Muscle layer of colon (tissue), 2 donors: ENCODE measurements around the gene ABHD10.
A peak's percentile ranks its signal among the peaks of the same experiment; 100 is the strongest.

ENCODE experiments used
- H3K27ac ChIP-seq: one replicate; pipeline ENCODE4 v1.7.0; 2013; ENCODE audit warnings: low read depth, mild to moderate bottlenecking, low read length, moderate library complexity
- H3K27me3 ChIP-seq, 2 donors: one replicate each; pipeline ENCODE4 v1.7.0; 2013; ENCODE audit warnings: low read length in 2 of 2, mild to moderate bottlenecking in 2 of 2; ENCODE audit not compliant: insufficient read depth in 2 of 2, control insufficient read depth in 1 of 2
- H3K36me3 ChIP-seq: one replicate; pipeline ENCODE4 v1.7.0; 2013; ENCODE audit warnings: mild to moderate bottlenecking, low read length; ENCODE audit not compliant: insufficient read depth
- H3K4me1 ChIP-seq: one replicate; pipeline ENCODE4 v1.7.0; 2013; ENCODE audit warnings: mild to moderate bottlenecking, low read length; ENCODE audit not compliant: insufficient read depth
- H3K4me3 ChIP-seq, 2 donors: one replicate each; pipeline ENCODE4 v1.7.0; 2013; ENCODE audit warnings: low read length in 2 of 2, low read depth in 1 of 2, mild to moderate bottlenecking in 1 of 2, moderate library complexity in 1 of 2
- H3K9ac ChIP-seq: one replicate; pipeline ENCODE4 v1.7.0; 2013; ENCODE audit warnings: low read length
- H3K9me3 ChIP-seq: one replicate; pipeline ENCODE4 v1.7.0; 2013; ENCODE audit warnings: mild to moderate bottlenecking, low read length
- donor health status: abdominal sarcoma.
- donor health status: Adenocarcinoma of cecum.

The ABHD10 gene

GRCh38 chr3:111967068-111967467 lies 11.8 kb upstream of the ABHD10 start:
- Histone ChIP-seq H3K27me3 (no peaks in the 10 kb centered on the region), H3K27ac (no peak overlapping the region), H3K4me1 (peaks cover 6% of the 10 kb centered on the region), H3K4me3 (no peak overlapping the region), H3K36me3 (peaks cover 28% of the 10 kb centered on the region), H3K9me3 (no peaks in the 10 kb centered on the region), H3K9ac (no peak overlapping the region)

GRCh38 chr3:111967651-111968274 lies 11.1 kb upstream of the ABHD10 start:
- no peaks in the 10 kb centered on the region for H3K27me3 ChIP-seq
- no peak overlapping the region for H3K9ac ChIP-seq
- H3K36me3 ChIP-seq: peaks cover 24% of the 10 kb centered on the region
- H3K4me3 ChIP-seq: no peak overlapping the region
- H3K4me1 ChIP-seq: peaks cover 6% of the 10 kb centered on the region
- H3K9me3 ChIP-seq: no peaks in the 10 kb centered on the region
- no peak overlapping the region for H3K27ac ChIP-seq

- H3K9me3 ChIP-seq: no peaks in the 10 kb centered on the region
- H3K9ac ChIP-seq: no peak overlapping the region
- H3K27me3 ChIP-seq: no peaks in the 10 kb centered on the region
- H3K4me1 ChIP-seq: peaks cover 6% of the 10 kb centered on the region
- H3K4me3 ChIP-seq: no peak overlapping the region
- H3K27ac ChIP-seq: no peak overlapping the region
- H3K36me3 ChIP-seq: peaks cover 24% of the 10 kb centered on the region
These were observed 10.3 kb upstream of the ABHD10 start for GRCh38 chr3:111968319-111969054.

- no peaks in the 10 kb centered on the region for H3K27me3 ChIP-seq
- no peak overlapping the region for H3K4me3 ChIP-seq
- H3K4me1 ChIP-seq: peaks cover 6% of the 10 kb centered on the region
- H3K9me3 ChIP-seq: no peaks in the 10 kb centered on the region
- no peak overlapping the region for H3K9ac ChIP-seq
- H3K36me3 ChIP-seq: peaks cover 14% of the 10 kb centered on the region
- no peak overlapping the region for H3K27ac ChIP-seq
These were observed 8.4 kb upstream of the ABHD10 start for GRCh38 chr3:111970376-111970775.

- Histone ChIP-seq H3K4me3 (no peak overlapping the region), H3K27me3 (no peaks in the 10 kb centered on the region), H3K4me1 (peaks cover 6% of the 10 kb centered on the region), H3K36me3 (peaks cover 8% of the 10 kb centered on the region), H3K27ac (no peak overlapping the region), H3K9me3 (no peaks in the 10 kb centered on the region), H3K9ac (no peak overlapping the region)
These were observed 7.2 kb upstream of the ABHD10 start for GRCh38 chr3:111971533-111972130.

- Histone ChIP-seq H3K4me1 (no peaks in the 10 kb centered on the region), H3K27ac (no peak overlapping the region), H3K4me3 (no peak overlapping the region), H3K9me3 (no peaks in the 10 kb centered on the region), H3K36me3 (peaks cover 8% of the 10 kb centered on the region), H3K27me3 (no peaks in the 10 kb centered on the region), H3K9ac (no peak overlapping the region)
These were observed 5.9 kb upstream of the ABHD10 start for GRCh38 chr3:111972891-111973290.

- Histone ChIP-seq H3K27me3 (no peaks in the 10 kb centered on the region), H3K4me3 (no peak overlapping the region), H3K4me1 (no peaks in the 10 kb centered on the region), H3K9ac (no peak overlapping the region), H3K9me3 (no peaks in the 10 kb centered on the region), H3K27ac (no peak overlapping the region), H3K36me3 (no peaks in the 10 kb centered on the region)
These were observed 3.7 kb upstream of the ABHD10 start for GRCh38 chr3:111975131-111975530.

- Histone ChIP-seq H3K4me3 (no peak overlapping the region), H3K27me3 (no peaks in the 10 kb centered on the region), H3K4me1 (peaks cover 6% of the 10 kb centered on the region), H3K36me3 (no peaks in the 10 kb centered on the region), H3K9me3 (no peaks in the 10 kb centered on the region), H3K9ac (no peak overlapping the region), H3K27ac (no peak overlapping the region)
These were observed 2.6 kb upstream of the ABHD10 start for GRCh38 chr3:111976254-111976653.

GRCh38 chr3:111979434-111980038 lies 710 bp downstream of the ABHD10 start:
- Histone ChIP-seq H3K9me3 (no peaks in the 10 kb centered on the region), H3K36me3 (no peaks in the 10 kb centered on the region), H3K27ac (peak overlapping the region; percentile 62), H3K27me3 (no peaks in the 10 kb centered on the region), H3K4me1 (peaks cover 17% of the 10 kb centered on the region), H3K9ac (peak overlapping the region; percentile 71), H3K4me3 (peak overlapping the region; percentile 82 to 84)

- no peaks in the 10 kb centered on the region for H3K27me3 ChIP-seq
- no peak overlapping the region for H3K4me3 ChIP-seq
- H3K9me3 ChIP-seq: no peaks in the 10 kb centered on the region
- no peaks in the 10 kb centered on the region for H3K36me3 ChIP-seq
- no peak overlapping the region for H3K27ac ChIP-seq
- no peak overlapping the region for H3K9ac ChIP-seq
- peaks cover 17% of the 10 kb centered on the region for H3K4me1 ChIP-seq
These were observed 2.1 kb downstream of the ABHD10 start for GRCh38 chr3:111980716-111981456.

GRCh38 chr3:111981457-111981763 lies 2.6 kb downstream of the ABHD10 start:
- no peak overlapping the region for H3K27ac ChIP-seq
- no peaks in the 10 kb centered on the region for H3K36me3 ChIP-seq
- H3K27me3 ChIP-seq: no peaks in the 10 kb centered on the region
- no peak overlapping the region for H3K4me3 ChIP-seq
- peaks cover 17% of the 10 kb centered on the region for H3K4me1 ChIP-seq
- no peaks in the 10 kb centered on the region for H3K9me3 ChIP-seq
- no peak overlapping the region for H3K9ac ChIP-seq
